Testis (tissue), 3 donors: ENCODE data around the gene ASPHD2. TPM values are rescaled to one million over a fixed set of nuclear protein-coding genes. Genes with fewer than 3 reads are reported as not detected.
A peak's percentile ranks its signal among the peaks of the same experiment; 100 is the strongest.
"Not testable (repeated sequence)": the region's sequence is repeated elsewhere in the genome, so short reads cannot be mapped to it uniquely, and the experiment has no call there.

ENCODE experiments used
- DNase-seq: peaks from one replicate; pipeline ENCODE4 v3.0.0-alpha.2; 2019
- H3K27ac ChIP-seq, 2 donors: fragments of 200-600 bp; sonication (generic); one replicate each; pipeline ENCODE4 v1.5.1; 2019
- H3K27me3 ChIP-seq: fragments of 200-600 bp; sonication (generic); one replicate; pipeline ENCODE4 v1.5.1; 2019
- H3K36me3 ChIP-seq: fragments of 200-600 bp; sonication (generic); one replicate; pipeline ENCODE4 v1.5.1; 2017; ENCODE audit warnings: low read depth; ENCODE audit errors: missing control alignments
- H3K4me1 ChIP-seq: fragments of 200-600 bp; sonication (generic); one replicate; pipeline ENCODE4 v1.5.1; 2019
- H3K4me3 ChIP-seq, 2 donors: fragments of 200-600 bp; sonication (generic); one replicate each; pipeline ENCODE4 v1.5.1; 2017 to 2019
- H3K9me3 ChIP-seq: fragments of 200-600 bp; sonication (generic); one replicate; pipeline ENCODE4 v1.5.1; 2017
- POLR2A ChIP-seq: fragments of 450-650 bp; IDR thresholded peaks from one replicate; pipeline ENCODE4 v1.6.1; 2017; ENCODE audit warnings: antibody characterized with exemption, mild to moderate bottlenecking, moderate library complexity
- WGBS, 2 donors: methylation state at CpG; one replicate each; pipeline ENCODE4 v1.1.5; 2018; 5-methylcytosine and 5-hydroxymethylcytosine counted together
- intact Hi-C: fragments of 100-400 bp; cut with DNase I; formaldehyde crosslinking; loops from one replicate; pipeline ENCODE4 v1.15.1; 2023; ENCODE audit warnings: low total_unique reads
- polyA plus RNA-seq: library from polyadenylated mRNA; stranded (reverse); fragments of 350-450 nt; fragmentation: Illumina TruSeq; extraction: RNeasy Lipid Tissue Mini Kit (QIAGEN cat#74804); gene quantifications from one replicate; pipeline ENCODE4 v1.2.3, GENCODE V29; 2014; ENCODE audit warnings: low read depth, low replicate concordance; ENCODE audit not compliant: insufficient read depth
- total RNA-seq, 2 donors: library from RNA; depleted of rRNA; stranded (reverse); fragments of >200 nt; gene quantifications; one replicate each; pipeline ENCODE4 v1.2.3, GENCODE V29; 2016
- TF ChIP-seq, protein P1 (sequence below), 3 experiments: fragments of 450-650 bp in 2 of 3; fragments of 200-600 bp in 1 of 3; sonication (generic) in 1 of 3; IDR thresholded peaks; one replicate each; pipeline ENCODE4 v1.5.1; 2016 to 2019; ENCODE audit warnings: antibody characterized with exemption in 3 of 3, mild to moderate bottlenecking in 2 of 3, moderate library complexity in 1 of 3

Gene ASPHD2
- total and polyA plus RNA-seq, 3 donors from 2014 or later: 4.2 to 5.0 (median 4.8) TPM

DNA sequence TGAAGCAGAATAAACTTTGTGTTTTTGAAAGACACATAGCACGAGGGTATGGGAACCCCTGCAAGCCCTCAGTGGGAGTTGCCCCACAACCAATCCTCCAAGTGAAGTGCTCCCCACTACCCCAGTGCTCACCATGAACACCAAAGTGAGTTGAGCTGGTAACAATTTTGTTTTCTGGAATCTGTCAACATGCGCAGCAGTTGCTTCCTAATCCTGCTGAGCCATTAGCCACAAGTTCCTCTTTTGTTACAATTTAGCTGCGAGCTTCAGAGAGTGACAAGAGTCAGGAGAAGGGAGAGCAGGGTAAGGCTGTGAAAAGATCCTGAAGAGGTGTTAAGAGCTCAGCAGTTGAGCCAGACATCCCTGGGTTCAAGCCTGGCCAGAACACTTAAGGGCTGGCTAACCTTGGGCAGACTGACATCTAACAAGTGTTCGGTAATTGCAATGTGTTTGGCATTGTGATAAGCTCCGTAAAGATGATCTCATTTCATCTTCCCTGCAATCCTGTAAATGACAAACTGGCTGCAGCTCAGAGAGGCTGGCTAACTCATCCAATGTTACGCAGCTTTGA lies 24.1 kb upstream of the ASPHD2 start:
- Histone ChIP-seq H3K27ac (no peak overlapping the region), H3K4me1 (no peaks in the 10 kb centered on the region), H3K36me3 (no peaks in the 10 kb centered on the region), H3K9me3 (no peaks in the 10 kb centered on the region), H3K4me3 (no peak overlapping the region), H3K27me3 (no peaks in the 10 kb centered on the region)
- peak; percentile 14 for DNase-seq
- 32 to 34% methylated on average over 6 of the region's 6 CpGs for WGBS, 2 donors
- TF ChIP-seq POLR2A: no peak
- TF ChIP-seq, protein P1, sequence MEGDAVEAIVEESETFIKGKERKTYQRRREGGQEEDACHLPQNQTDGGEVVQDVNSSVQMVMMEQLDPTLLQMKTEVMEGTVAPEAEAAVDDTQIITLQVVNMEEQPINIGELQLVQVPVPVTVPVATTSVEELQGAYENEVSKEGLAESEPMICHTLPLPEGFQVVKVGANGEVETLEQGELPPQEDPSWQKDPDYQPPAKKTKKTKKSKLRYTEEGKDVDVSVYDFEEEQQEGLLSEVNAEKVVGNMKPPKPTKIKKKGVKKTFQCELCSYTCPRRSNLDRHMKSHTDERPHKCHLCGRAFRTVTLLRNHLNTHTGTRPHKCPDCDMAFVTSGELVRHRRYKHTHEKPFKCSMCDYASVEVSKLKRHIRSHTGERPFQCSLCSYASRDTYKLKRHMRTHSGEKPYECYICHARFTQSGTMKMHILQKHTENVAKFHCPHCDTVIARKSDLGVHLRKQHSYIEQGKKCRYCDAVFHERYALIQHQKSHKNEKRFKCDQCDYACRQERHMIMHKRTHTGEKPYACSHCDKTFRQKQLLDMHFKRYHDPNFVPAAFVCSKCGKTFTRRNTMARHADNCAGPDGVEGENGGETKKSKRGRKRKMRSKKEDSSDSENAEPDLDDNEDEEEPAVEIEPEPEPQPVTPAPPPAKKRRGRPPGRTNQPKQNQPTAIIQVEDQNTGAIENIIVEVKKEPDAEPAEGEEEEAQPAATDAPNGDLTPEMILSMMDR (IDR thresholded peaks at IDR 0.05): no peak
- intact Hi-C loops: no loop called here

DNA sequence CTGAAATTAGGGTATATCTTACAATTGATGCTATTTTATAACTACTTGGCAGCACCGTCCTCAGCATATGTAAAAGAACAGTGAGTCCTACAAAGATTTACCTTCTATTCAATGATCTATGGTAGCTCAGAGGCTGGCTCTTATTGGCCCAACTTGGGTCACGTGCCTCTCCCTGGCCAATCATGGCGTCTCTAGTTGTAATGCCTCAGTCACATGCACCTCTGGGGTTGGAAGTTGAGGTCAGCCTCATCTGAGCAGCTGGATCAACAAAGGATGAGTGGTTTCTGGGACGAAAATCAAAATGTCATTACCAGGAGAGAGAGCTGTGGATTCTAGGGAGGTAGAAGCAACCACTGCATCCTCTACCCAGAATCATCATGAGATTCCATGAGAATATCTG lies 22.9 kb upstream of the ASPHD2 start:
- H3K4me1 ChIP-seq: no peaks in the 10 kb centered on the region
- TF ChIP-seq POLR2A: no peak
- TF ChIP-seq, protein P1 (IDR thresholded peaks at IDR 0.05): no peak
- H3K4me3 ChIP-seq: no peak overlapping the region
- intact Hi-C loops: no loop called here
- DNase-seq: peak; percentile 37
- 75 to 78% methylated on average over 4 of the region's 4 CpGs for WGBS, 2 donors
- no peaks in the 10 kb centered on the region for H3K27me3 ChIP-seq
- no peaks in the 10 kb centered on the region for H3K9me3 ChIP-seq
- H3K27ac ChIP-seq: no peak overlapping the region
- H3K36me3 ChIP-seq: no peaks in the 10 kb centered on the region

DNA sequence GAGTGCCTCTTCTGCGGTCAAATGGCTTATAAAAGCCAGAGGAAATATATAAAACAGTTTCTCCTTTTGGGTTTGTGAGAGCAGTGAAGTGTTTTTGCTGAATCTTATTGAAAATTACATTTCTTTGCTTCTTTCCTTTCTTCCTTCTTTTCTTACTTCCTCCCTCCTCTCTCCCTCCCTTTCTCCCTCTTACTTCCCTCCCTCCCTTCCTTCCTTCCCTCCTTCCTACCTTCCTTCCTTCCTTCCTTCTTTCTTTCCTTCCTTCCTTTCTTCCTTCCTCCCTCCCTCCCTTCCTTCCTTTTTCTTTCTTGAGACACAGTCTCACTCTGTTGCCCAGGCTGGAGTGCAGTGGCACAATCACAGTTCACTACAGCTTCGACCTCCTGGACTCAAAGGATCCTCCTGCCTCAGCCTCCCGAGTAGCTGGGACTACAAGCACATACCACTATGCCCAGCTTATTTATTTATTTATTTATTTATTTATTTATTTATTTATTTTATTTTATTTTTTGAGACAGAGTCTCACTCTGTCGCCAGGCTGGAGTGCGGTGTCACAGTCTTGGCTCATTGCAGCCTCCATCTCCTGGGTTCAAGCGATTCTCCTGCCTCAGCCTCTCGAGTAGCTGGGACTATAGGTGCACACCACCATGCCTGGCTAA lies 20.4 kb upstream of the ASPHD2 start:
- H3K36me3 ChIP-seq, DNase-seq, H3K27ac ChIP-seq, intact Hi-C loops, H3K27me3 ChIP-seq, H3K9me3 ChIP-seq, H3K4me3 ChIP-seq, H3K4me1 ChIP-seq: not testable (repeated sequence)
- 86 to 95% methylated on average over 7 of the region's 7 CpGs for WGBS, 2 donors

DNA sequence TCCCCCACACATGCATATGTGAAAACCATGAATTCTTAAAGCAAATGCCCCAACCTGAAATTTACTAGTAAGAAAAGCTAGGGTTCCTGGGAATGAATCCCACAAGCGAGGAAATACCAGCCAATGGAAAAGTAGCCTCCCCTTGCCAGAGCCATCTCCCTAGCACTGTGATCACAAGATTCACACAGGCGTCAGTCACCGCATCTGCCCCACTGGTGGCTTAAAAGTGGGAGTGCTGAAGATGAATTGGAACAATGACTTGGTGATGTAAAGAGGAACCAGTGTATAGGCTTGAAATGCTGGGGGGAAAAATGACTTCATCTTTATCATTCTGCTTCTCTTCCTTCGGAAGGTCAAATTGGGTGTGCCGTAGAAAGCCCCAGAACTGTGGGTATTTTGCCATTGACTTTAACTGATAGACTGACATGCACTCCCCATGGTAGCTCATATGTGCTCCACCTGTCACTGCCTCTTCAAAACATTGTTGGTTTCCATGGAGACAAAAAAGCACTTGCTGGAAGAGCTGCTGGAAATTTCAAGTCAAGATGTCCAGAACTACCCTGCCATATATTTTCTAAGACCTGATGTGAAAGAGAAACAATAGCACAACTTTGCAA lies 19.2 kb upstream of the ASPHD2 start:
- no peak overlapping the region for H3K27ac ChIP-seq
- no peak overlapping the region for H3K4me3 ChIP-seq
- H3K9me3 ChIP-seq: no peaks in the 10 kb centered on the region
- intact Hi-C loops: no loop called here
- DNase-seq: no peak
- whole genome bisulfite sequencing, 2 donors: 72 to 76% methylated on average over 5 of the region's 5 CpGs
- no peaks in the 10 kb centered on the region for H3K36me3 ChIP-seq
- TF ChIP-seq, protein P1 (IDR thresholded peaks at IDR 0.05): no peak
- TF ChIP-seq POLR2A: no peak
- H3K27me3 ChIP-seq: no peaks in the 10 kb centered on the region
- H3K4me1 ChIP-seq: no peaks in the 10 kb centered on the region

DNA sequence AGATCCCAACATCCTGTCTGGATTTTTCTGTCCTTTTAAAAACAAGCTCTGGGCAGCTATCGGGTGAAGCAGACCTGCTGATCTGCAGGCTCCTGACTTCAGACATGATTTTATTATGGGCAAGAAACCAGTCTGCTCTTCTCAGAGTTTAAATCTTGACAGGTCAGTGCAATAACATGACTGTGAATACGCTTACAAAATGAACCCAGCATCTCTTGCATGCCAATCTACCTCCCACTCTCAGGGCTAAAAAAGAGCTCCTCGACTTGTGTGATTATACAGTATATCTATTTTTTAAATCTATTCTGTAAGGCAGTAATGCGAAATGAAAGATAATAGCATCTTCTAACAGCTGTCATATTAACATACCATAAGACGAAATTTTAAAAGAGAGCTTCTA lies 18.7 kb upstream of the ASPHD2 start:
- Histone ChIP-seq H3K27me3 (no peaks in the 10 kb centered on the region), H3K9me3 (no peaks in the 10 kb centered on the region), H3K36me3 (no peaks in the 10 kb centered on the region), H3K4me3 (no peak overlapping the region), H3K4me1 (no peaks in the 10 kb centered on the region), H3K27ac (no peak overlapping the region)
- 76 to 80% methylated on average over 5 of the region's 5 CpGs for WGBS, 2 donors
- DNase-seq: no peak
- TF ChIP-seq POLR2A: no peak
- TF ChIP-seq, protein P1 (IDR thresholded peaks at IDR 0.05): no peak
- intact Hi-C loops: no loop called here
